GM18873 (cell line): ENCODE measurements around the gene MRE11.
"Not testable (repeated sequence)": the region's sequence is repeated elsewhere in the genome, so short reads cannot be mapped to it uniquely, and the experiment has no call there.

ENCODE experiments used
- ATAC-seq: cut with Tn5 transposase; IDR thresholded peaks from one replicate; pipeline ENCODE4 v1.9.1; 2021; ENCODE audit warnings: mild to moderate bottlenecking, moderate library complexity, moderate number of reproducible peaks; ENCODE audit not compliant: unreplicated experiment, low FRiP score

The MRE11 gene

DNA sequence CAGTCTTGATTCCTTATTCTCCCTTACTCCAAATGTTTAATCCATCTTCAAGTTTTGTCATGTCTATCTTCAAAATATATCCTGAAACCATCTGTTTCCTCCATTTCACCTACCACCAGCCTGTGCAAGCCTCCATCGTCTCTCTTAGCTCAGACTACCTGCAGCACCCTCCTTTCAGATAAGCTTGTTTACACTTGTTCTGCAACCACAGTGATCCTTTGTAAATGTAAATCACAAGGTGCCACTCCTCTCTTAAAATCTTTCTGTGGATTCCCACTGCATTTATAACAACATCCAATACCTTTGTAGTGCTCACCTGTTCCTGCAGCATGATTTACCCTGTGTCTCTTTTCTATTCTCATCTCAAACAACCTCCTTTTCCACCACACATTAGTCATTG lies 60.6 kb downstream of the MRE11 start:
- ATAC-seq, result no peak

DNA sequence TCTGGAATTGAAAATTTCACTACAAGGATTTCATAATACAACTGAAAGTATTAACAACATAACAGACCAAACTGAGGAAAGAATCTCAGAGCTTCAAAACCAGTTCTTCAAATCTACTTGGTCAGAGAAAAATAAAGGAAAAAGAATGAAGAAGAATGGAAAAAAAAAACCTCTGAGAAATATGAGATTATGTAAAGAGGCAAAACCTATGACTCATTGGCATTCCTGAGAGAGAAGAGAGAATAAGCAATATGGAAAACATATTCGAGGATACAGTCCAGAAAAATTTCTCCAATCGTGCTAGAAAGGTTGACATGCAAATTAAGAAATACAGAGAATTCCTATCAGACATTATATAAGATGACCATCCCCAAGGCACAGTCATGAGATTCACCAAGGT lies 69.0 kb downstream of the MRE11 start:
- ATAC-seq, result no peak

DNA sequence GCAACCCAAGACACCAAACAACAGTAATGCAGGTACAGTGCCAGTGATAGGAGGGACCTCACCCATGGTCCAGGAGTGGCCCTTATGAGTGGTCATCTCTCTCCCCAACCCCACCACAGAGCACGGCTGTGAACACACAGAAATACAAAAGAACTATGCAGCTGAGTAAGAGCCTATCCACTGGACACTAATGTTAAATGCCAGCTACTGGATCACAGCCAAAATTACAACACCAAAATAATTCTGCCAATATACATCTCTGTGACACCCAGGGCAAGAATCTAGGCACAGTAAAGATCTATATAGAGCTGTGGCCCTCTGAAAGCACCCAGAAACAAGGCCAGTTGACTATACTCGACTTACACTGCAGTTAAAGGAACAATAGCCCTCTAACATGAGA lies 69.6 kb downstream of the MRE11 start:
- no peak for ATAC-seq

DNA sequence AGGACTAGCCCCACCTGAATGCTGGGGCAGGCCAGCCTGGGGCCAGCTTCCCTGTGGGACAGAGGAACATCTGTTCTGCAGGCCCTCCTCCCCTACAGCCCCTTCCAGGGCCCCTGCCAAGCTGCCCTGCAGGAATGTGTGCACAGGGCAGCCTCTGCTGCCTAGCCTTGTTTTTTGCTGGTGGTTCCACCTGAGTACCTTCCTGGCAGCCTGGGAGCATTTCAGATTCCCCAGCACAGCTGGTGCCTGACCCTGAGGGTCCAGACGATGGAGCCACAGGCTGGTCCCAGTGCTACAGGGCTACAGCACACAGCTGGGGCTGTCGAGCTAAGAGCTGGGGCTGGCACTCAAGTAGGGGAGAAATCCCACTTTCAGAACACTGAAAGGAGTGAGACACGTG lies 70.1 kb downstream of the MRE11 start:
- ATAC-seq, result no peak

DNA sequence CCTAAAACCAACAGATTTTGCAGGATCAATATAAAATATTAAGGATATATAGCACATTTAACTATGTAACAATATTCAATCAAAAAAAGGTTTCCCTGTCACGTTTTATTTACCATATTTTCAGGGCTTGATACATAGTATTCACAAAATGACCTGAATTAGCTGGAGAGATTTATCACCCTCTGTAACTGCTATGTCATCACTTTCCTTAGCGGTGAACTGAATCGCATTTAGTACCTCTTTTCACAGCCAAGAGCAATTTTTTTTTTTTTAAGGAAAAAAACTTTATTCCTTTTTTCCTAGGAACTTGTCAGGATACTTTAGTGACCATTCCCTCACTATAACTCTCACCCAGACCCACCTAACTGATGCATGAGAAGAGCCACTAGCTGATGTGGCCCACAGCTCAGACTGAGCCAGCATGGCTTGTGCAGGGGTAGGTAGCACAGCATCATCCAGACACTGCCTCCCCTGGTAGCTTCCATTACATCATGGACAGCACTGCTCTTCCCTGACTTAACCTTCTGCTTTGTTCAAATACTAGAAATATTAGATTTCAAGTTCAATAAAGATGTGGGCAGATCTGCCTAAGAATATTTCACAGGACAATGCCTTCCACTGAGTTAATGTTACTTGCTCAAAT lies 75.4 kb downstream of the MRE11 start:
- ATAC-seq, result no peak

DNA sequence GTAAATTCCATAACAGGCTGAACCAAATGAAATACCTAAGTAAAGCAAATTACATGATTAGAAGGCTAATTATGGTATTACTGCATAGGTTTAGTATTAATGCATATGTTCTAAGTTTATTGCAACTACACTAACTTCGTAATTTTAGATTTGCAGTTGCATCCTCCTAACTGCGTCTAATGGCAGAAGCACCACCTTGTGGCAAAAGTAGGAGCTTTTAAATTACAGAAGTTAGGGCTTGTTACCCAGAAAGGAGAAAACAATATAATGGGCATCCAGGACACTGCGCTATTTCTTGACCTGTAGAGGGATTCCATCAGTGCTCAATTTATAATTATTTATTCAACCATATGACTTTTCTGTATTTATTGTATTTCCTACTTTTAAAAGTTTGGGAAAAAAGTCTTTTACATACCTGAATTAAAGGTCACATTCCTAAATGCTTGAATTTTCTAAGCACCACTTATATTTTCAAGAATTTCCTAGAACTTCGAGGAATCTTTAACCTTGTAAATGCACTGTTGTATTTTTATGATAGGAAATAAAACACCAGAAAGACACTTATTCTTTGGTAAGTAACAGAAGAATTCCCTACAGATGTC lies 76.2 kb downstream of the MRE11 start:
- ATAC-seq, result no peak

DNA sequence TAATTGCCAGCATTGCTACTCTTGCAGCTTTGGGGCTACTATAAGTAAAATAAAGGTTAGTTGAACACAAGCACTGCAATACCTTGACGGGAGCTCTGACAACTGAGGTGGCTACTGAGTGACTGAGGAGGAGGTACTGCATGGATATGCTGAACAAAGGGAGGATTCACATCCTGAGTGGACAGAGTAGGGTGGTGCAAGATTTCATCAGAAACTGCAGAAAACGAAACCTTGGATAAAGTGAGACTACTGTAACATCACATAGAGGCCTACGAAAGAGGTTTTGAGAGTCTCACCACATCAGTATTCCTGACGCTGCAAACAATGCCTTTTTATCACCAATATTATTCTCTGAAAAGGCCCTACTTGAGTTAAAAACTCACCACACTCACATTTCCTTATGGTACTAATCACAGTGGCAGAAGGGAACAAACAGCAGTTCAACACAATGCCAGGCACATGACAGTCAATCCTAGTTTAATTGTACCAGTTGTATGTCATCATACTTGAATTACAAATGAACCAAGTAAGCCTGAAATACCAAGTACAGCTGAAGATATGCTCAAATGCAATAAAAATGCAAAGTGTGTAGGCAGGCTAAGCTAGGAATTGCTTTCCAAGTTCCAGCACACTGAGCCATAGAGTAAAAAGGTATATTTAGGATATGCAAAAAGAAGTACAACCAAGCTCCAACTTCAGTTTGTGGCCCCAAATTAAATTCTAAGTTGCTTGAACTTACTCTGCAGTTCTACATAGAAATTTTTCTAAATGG lies 88.4 kb downstream of the MRE11 start:
- ATAC-seq, result no peak

DNA sequence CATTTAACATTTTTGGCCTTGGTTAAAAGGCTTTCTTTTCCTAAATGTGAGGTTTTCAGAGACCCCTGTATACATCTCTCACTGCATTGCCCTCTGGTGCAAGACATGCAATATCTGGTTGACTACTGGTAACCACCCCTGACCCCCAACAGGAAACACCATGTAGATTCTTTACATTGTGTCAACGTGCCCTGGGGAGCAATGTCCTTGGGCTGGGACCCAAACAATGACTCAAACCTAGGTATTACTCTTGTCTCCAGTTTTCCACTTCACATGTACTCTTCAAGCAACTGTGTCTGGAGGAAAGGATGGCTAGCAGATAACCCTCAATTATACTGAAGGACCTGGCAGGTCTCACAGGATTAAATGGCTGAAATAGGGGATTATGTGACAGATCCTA lies 91.3 kb downstream of the MRE11 start:
- ATAC-seq, result no peak

DNA sequence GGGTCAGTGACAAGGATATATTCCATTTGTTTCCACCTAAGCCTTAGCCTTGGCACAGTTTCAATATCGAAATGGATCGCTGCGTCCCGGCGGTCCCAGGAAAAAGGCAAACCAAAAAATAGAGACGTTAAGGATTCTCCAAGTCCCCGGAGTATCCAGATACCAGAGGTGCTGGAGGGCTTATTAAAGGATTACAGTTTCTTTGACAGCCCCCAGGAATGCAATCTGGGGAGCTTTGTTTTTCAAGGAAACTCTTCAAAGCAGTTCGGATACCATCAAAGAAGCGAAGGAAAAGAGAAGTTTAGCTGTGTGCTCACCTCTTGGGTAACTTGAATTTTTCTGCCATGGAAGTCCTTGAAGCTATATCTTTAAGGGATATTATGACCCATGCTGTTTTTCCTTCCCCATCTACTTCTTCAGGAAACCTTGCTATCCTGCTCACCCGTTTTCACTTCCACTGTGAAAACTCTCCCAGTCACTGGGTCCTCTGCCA lies 91.8 kb downstream of the MRE11 start:
- no peak for ATAC-seq

DNA sequence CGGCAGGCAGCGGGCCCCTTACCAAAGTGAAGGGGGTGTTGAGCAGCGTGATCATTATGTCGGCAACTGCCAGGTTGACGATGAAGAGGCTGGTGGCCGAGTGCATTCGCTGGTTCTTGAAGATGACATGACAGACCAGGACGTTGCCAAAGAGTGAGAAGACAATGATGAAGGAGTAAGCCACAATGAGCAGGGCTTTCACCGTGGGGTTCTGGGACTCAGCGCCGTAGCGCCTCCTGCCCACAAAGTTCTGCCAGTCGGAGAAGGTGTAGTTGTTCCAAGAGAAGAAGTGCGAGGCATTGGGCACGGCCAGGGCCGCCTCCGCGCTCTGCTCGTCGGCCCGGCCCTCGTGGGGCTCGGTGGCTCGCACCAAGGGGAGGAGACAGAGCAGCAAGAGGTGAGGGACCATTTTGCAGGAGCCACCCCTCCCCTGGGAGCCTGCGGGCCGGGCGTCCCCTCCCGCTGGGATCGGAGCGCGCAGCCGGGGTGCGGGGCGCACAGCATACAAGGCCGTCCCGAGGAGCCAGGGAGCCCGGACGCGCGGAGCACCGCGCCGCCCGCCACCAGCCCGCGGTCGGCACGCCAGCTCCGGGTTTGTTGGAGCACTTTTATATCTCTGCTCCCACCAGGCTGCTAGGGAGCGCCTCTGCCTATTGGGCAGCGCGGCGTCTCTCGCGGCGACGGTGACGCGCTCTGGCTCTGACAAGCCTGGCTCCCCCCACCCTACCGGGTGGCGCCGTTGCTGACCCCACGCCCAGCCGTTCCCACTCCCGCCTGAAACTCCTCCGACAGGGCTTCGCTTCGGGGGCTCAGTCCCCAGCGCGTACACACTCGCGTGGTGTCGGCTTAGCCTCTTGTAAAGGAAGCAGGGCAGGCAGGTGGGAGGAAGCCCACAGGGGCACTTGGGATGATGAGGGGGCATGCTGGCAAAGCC lies 92.5 kb downstream of the MRE11 start, which contains the start of gene GPR83:
Gene GPR83, minus strand, starts transcription at position 581 of the 934 bp plus-strand sequence. Its CDS starts 172 bp downstream, at position 409.
- ATAC-seq, result no peak

DNA sequence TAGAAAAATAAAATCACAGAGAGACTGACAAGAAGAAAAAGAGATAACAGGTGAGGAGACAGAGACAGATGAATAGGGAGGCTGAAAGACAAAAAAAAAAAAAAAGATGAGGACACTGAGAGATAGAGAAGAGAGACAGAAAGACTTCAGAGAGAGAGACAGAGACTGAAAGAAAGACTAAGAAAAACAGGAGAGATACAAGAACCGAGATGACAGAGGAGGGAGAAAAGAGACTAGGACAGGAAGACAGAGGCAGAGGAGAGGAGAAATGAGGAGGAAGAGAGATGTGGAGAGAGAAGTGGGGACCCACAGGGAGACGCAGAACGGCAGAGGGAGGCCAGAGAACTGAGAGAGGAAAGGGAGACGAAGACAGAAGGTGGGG lies 93.2 kb downstream of the MRE11 start:
- ATAC-seq, result no peak

DNA sequence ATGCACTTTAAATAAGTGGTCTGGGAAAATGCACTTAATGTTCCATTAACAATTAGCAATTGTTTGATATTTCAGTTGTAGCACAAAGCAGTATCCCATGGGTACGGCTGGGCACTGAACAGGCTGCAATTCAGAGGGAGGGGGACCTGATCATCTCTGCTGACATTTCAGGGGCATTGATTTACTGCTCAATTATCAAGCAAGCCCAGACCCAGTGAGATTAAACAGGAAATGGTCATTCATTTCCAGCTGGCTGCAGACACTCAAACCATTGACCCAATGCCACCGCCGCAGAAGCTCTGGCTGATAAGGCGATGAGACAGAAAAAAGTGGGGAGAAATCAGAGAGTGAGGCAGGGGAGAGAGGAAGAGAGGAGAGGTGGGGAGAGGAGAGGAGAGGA lies 93.6 kb downstream of the MRE11 start:
- no peak for ATAC-seq

DNA sequence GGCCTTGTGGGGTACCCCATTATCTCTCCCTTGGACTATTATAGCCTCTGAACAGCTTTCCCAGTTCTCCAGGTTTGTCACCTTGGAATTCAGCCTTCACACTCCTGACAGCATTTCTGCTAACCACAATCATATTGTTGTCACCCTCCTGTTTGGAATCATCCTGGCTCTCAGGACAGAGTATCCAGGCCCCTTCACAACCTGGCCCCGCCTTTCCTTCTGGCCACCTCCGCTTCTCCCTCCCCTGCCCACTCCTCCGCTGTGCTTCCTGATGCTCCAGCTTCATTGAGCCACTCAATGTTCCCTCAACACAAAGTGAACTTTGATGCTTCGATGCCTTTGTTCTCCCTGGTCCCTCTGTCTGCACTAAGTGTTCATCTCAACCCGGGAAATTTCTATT lies 95.5 kb downstream of the MRE11 start:
- ATAC-seq, result no peak

DNA sequence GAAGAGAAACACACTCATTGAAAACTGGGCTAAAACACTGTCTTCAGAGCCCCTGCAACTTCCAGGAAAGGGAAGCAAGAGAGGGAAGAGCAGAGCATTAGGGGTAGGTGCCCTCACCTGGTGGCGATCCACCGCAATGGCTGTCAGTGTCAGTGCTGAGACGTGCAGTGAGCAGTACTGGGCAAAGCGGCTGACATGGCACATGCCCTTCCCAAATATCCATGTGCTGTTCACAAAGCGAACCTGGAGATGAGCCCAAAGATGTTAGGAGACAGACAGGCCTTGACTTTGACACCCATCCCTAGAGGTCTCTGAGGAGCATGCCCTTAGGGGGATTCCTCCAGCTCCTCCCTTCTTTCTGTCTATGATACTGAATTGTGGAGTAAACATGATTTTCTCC lies 97.4 kb downstream of the MRE11 start:
- ATAC-seq, result no peak

DNA sequence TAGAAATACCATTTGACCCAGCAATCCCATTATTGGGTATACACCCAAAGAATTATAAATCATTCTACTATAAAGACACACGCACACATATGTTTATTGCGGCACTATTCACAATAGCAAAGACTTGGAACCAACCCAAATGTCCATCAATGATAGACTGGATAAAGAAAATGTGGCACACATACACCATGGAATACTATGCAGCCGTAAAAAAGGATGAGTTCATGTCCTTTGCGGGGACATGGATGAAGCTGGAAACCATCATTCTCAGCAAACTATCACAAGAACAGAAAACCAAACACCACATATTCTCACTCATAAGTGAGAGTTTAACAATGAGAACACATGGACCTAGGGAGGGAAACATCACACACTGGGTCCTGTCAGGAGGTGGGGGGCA lies 101.7 kb downstream of the MRE11 start:
- ATAC-seq, result not testable (repeated sequence)

DNA sequence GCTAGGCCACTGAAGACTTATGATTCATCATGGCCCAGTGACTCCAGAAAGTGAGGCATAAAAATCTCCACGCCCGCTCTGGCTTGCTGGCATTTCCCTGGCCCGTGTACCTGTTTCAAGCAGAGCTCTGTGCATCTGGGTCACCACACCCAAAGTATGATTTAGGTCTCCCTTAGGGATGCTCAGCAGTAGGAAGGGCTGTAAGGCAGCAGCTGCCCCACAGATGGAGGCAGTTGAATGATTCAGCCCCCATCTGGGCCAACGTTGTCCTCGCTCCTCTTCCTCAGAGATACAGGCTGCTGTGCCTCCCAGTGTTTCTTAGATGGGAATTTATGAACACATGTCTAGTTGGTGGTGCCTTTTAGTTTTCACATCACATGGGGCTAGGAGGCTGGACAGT lies 114.0 kb downstream of the MRE11 start:
- ATAC-seq, result no peak

DNA sequence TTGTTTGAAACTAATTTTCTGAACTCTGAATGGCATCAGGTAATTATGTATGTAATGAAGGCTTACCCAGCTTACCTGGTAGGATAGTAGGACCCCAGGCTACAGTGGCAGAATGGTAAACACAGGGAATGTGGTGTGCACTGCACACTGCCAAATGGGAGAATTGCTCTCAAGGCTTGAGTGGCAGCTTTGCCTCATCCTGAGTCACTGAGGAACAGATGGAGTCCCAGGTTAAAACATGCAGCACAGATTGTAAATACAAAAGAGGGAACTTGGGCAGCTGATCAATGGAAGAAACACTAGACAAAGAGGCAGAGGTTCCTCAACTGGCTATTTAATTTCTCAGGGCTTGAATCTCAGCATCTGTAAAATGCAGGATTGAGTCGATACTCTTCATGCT lies 116.8 kb downstream of the MRE11 start:
- no peak for ATAC-seq

DNA sequence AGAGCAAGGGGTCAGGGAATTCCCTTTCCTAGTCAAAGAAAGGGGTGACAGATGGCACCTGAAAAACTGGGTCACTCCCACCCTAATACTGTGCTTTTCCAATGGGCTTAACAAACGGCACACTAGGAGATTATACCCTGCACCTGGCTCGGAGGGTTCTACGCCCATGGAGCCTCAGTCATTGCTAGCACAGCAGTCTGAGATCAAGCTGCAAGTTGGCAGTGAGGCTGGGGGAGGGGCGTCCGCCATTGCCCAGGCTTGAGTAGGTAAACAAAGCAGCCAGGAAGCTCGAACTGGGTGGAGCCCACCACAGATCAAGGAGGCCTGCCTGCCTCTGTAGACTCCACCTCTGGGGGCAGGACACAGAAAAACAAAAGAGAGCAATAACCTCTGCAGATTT lies 123.1 kb downstream of the MRE11 start:
- ATAC-seq, result not testable (repeated sequence)
